A673 (cell line): ENCODE data around the gene PHACTR4. TPM values are rescaled to one million over a fixed set of nuclear protein-coding genes. Genes with fewer than 3 reads are reported as not detected.
"Not testable (repeated sequence)": the region's sequence is repeated elsewhere in the genome, so short reads cannot be mapped to it uniquely, and the experiment has no call there.

Source experiments
- BruUV-seq: library from RNA; stranded (reverse); fragments of 400-500 nt; replicated peaks from 2 replicates; lab custom pipeline; 2021; lab: Mats Ljungman, UMichigan
- CTCF ChIA-PET: fragments of 300-600 bp; sonication (Branson Sonifier 250); formaldehyde crosslinking; loops from one replicate; lab custom pipeline; 2022; ENCODE audit warnings: antibody characterized with exemption; lab: Charles Lee
- POLR2A ChIA-PET: fragments of 300-600 bp; sonication (Branson Sonifier 250); formaldehyde crosslinking; loops from one replicate; lab custom pipeline; 2022; ENCODE audit warnings: antibody characterized with exemption; ENCODE audit not compliant: low non-redundant PET; lab: Charles Lee
- DNase-seq: peaks from one replicate; pipeline ENCODE4 v3.0.0-alpha.2; 2015; ENCODE audit warnings: low spot score
- H3K27ac ChIP-seq: fragments of 200-600 bp; sonication (generic); 2 replicates; pipeline ENCODE4 v1.5.1; 2016; ENCODE audit warnings: mixed run types, low read depth, mild to moderate bottlenecking, mixed read lengths, antibody characterized with exemption, low read length; ENCODE audit not compliant: poor library complexity, severe bottlenecking
- H3K27me3 ChIP-seq: fragments of 200-600 bp; sonication (generic); replicated peaks from 2 replicates; pipeline ENCODE4 v1.6.1; 2017; ENCODE audit warnings: mixed run types, low read depth, mild to moderate bottlenecking, mixed read lengths, antibody characterized with exemption, low read length; ENCODE audit not compliant: insufficient read depth, poor library complexity
- H3K36me3 ChIP-seq: fragments of 200-600 bp; sonication (generic); 2 replicates; pipeline ENCODE4 v1.6.1; 2016; ENCODE audit warnings: mixed run types, mild to moderate bottlenecking, mixed read lengths, antibody characterized with exemption, low read length; ENCODE audit not compliant: insufficient read depth, poor library complexity, severe bottlenecking
- H3K4me1 ChIP-seq: fragments of 200-600 bp; sonication (generic); 2 replicates; pipeline ENCODE4 v1.6.1; 2017; ENCODE audit warnings: mixed run types, mild to moderate bottlenecking, mixed read lengths, antibody characterized with exemption, low read length; ENCODE audit not compliant: insufficient read depth, poor library complexity, severe bottlenecking
- H3K4me3 ChIP-seq: fragments of 200-600 bp; sonication (generic); 2 replicates; pipeline ENCODE4 v1.5.1; 2016; ENCODE audit warnings: low read depth, mixed run types, mild to moderate bottlenecking, mixed read lengths, low read length; ENCODE audit not compliant: poor library complexity, severe bottlenecking
- H3K9me3 ChIP-seq: fragments of 200-600 bp; sonication (generic); 2 replicates; pipeline ENCODE4 v1.6.1; 2016; ENCODE audit warnings: mixed run types, low read depth, mild to moderate bottlenecking, mixed read lengths, antibody characterized with exemption, low read length; ENCODE audit not compliant: poor library complexity, severe bottlenecking
- CTCF ChIP-seq: fragments of 300-800, 200-600 bp; sonication (generic); conservative IDR thresholded peaks from 2 replicates; pipeline ENCODE4 v1.5.1; 2017; ENCODE audit warnings: low read depth, mild to moderate bottlenecking, antibody characterized with exemption, low read length, moderate library complexity, mixed read lengths
- EZH2 ChIP-seq: fragments of 200-600 bp; sonication (generic); IDR thresholded peaks from 2 replicates; pipeline ENCODE4 v1.6.1; 2017; ENCODE audit warnings: borderline replicate concordance, low read depth, mild to moderate bottlenecking, mixed read lengths, antibody characterized with exemption, low read length; ENCODE audit not compliant: poor library complexity, severe bottlenecking
- intact Hi-C: fragments of 100-400 bp; cut with micrococcal nuclease; formaldehyde crosslinking; loops from one replicate; pipeline ENCODE4 v1.10.0; 2022; ENCODE audit not compliant: unreplicated experiment
- total RNA-seq: library from RNA; stranded (reverse); gene quantifications from 2 replicates; pipeline ENCODE4 v1.2.3, GENCODE V29; 2021

The PHACTR4 gene
- total RNA-seq, 1 experiment from 2014 or later: 63.4 TPM

DNA sequence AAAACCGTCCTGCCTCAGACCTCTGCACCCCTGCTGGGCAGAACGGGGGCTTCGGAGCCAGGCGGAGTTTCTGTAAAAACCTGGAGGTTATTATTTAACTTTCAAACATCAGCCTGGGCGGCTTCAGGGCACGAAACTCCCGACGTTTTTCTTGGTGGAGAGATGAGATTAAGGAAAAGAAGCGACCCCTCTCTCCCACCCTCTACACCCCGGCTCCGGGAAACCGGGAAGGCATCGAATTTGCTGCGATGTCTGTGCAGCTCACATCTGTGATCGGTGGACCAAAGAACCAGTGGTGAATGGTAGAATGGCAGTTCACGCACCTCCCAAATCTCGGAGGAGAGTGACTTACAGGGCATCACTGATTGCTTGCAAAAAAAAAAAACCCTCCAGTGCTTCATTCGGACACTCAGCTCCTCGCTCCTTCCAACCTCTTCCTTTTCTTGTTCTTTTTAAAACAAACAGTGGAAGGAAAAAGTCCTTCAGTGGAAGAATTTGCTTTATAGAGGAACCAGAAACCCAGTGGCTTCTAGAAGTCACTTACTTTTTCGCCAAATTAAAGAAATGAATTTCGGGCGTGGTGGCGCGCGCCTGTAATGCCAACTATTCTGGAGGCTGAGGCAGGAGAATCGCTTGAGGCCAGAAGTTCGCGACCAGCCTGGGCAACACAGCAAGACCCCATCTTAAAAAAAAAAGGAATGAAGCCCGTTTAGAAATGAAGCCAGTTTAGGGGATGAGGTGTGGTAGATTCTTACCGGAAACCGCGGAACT, 884 bp downstream of the PHACTR4 start:
- intact Hi-C loops: no loop called here
- Histone ChIP-seq H3K36me3 (no peaks in the 10 kb centered on the region), H3K27me3 (no peaks in the 10 kb centered on the region), H3K27ac (peak overlapping the region; percentile 95), H3K4me3 (peak overlapping the region; percentile 69), H3K9me3 (no peaks in the 10 kb centered on the region), H3K4me1 (peaks cover 6% of the 10 kb centered on the region)
- CTCF ChIA-PET: interaction anchor here (1.9 kb wide), 1 partner anchor 11 kb away, joined by 10 read pairs; no protein-coding TSS in a partner anchor
- peak; percentile 68 for DNase-seq
- BruUV-seq: no TSS peak
- POLR2A ChIA-PET: no interaction called here
- TF ChIP-seq CTCF: 0 out of 2 replicates have a peak, but pooled peaks have one; percentile 12
- no peak for TF ChIP-seq EZH2

DNA sequence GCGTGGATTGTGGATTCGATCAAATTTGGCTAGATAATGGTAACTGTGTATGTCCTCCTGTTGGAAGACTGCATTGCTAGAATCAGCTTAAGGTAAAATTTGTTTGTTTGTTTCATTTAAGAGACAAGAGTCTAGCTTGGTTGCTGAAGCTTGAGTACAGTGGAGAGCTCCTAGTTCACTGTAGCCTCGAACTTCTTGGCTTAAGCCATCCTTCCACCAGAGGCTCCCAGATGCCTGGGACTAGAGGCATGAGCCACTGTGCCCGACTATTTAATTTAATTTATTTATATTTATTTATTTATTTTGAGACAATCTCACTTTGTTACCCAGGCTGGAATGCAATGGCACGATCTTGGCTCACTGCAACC, 1.5 kb downstream of the PHACTR4 start:
- no peaks in the 10 kb centered on the region for H3K9me3 ChIP-seq
- DNase-seq: no peak
- TSS peak; percentile 65 for BruUV-seq
- H3K27me3 ChIP-seq: no peaks in the 10 kb centered on the region
- CTCF ChIA-PET: interaction anchor here (0.6 kb wide), 1 partner anchor 39 kb away, joined by 3 read pairs; no protein-coding TSS in a partner anchor
- H3K27ac ChIP-seq: no peak overlapping the region
- H3K4me1 ChIP-seq: peaks cover 6% of the 10 kb centered on the region
- intact Hi-C loops: no loop called here
- peak overlapping the region; percentile 69 for H3K4me3 ChIP-seq
- no peaks in the 10 kb centered on the region for H3K36me3 ChIP-seq
- POLR2A ChIA-PET: no interaction called here
- no peak for TF ChIP-seq EZH2
- TF ChIP-seq CTCF: no peak

DNA sequence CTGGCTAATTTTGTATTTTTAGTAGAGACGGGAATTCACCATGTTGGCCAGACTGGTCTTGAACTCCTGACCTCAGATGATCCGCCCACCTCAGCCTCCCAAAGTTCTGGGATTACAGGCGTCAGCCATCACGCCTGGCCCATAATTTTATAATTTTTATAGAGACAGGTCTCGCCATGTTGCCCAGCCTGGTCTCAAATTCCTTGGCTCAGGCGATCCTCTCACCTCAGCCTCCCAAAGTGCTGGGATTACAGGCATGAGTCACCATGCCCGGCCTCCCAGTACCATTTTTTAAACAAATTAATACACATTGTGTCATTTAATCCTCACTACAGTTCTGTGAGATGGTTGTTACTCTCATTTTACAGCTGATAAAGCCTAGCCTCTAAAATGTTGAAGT, 3.9 kb downstream of the PHACTR4 start:
- BruUV-seq, H3K27me3 ChIP-seq, H3K27ac ChIP-seq, CTCF ChIA-PET, H3K9me3 ChIP-seq, POLR2A ChIA-PET, H3K4me3 ChIP-seq, H3K36me3 ChIP-seq, intact Hi-C loops, H3K4me1 ChIP-seq, DNase-seq: not testable (repeated sequence)
